ENCODE data around the gene TUBAL3. TPM values are rescaled to one million over a fixed set of nuclear protein-coding genes. Genes with fewer than 3 reads are reported as not detected.

Gene TUBAL3
- 0.49 TPM for total RNA-seq

GRCh38 chr10:5404208-5405041, at the start of gene TUBAL3:
TUBAL3 (minus strand) TSS chr10:5404828; CDS start chr10:5404792, 36 bp downstream.

DNA sequence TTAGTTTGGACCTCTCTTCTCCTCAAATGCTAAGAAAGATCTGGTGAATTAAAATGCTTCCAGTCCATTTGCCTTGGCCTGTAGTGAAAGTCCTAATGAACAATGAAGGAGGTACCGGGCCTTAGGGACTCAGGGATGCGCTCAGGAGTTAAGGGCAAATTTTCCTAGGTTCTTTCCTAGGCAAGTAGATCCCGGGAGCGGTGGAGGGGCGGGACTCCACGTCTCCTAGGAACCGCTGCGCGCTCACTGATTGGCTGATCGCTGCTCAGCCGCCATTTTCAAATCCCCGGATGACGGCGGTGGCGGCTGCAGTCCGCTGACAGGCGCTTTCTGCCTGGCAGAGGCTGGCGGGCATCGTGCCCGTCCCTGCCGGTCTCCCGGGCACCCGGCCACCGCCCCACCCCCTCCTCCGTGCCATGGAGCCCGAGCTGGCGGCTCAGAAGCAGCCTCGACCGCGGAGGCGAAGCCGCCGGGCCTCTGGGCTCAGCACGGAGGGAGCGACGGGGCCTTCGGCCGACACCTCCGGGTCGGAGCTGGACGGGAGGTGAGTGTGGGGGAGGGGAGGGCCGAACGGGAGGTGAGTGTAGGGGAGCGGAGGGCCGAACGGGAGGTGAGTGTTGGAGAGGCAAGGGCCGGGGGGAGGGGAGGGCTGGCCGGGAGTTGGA, 7.8 kb upstream of the TUBAL3 start, which contains the start of gene NET1:
Gene NET1 (plus strand): TSS at position 281 of the 665 bp plus-strand sequence. CDS start 136 bp downstream, at position 417.

DNA sequence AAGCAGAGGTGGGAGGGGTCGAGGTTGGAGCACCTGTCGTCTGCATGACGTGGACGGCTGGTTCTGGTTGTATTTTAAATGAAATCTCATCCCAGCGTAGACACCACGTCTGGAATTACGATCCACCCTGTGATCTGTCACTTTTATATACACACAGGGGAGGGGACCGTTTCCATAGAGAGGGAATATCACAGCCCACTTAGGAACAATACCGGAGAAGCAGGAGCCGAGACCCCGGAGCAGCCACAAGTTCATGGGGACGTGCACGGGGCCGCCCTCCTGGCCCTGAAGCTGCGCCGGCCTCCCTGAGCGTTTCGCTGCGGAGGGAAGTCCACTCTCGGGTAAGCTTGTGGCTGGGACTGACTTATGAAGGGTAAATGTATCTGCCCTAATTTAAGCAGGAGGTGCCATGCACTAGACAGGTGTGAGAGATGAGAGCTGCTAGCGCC, 39.7 kb downstream of the TUBAL3 start, which contains the start of gene UCN3:
Gene UCN3 (plus strand): TSS at position 77 of the 449 bp plus-strand sequence. CDS start 8,755 bp downstream, outside the sequence.

Other genes with a start within 250 kb of the TUBAL3 start
- 0.27 TPM for gene AKR1C8, start 219.7 kb downstream of the TUBAL3 start, total RNA-seq
- gene AKR1C4, start 208.0 kb downstream of the TUBAL3 start, total RNA-seq = not detected
- not detected for gene UCN3, start 39.9 kb downstream of the TUBAL3 start, total RNA-seq
- gene NET1, start 7.7 kb upstream of the TUBAL3 start, total RNA-seq = 127 TPM
- 3.3 TPM for gene CALML5, start 94.7 kb upstream of the TUBAL3 start, total RNA-seq
- 0.33 TPM for gene CALML3, start 120.1 kb upstream of the TUBAL3 start, total RNA-seq

Data from camera-type eye (tissue), 1 donor.